Measurements from ENCODE around the gene GPX4.

DNA sequence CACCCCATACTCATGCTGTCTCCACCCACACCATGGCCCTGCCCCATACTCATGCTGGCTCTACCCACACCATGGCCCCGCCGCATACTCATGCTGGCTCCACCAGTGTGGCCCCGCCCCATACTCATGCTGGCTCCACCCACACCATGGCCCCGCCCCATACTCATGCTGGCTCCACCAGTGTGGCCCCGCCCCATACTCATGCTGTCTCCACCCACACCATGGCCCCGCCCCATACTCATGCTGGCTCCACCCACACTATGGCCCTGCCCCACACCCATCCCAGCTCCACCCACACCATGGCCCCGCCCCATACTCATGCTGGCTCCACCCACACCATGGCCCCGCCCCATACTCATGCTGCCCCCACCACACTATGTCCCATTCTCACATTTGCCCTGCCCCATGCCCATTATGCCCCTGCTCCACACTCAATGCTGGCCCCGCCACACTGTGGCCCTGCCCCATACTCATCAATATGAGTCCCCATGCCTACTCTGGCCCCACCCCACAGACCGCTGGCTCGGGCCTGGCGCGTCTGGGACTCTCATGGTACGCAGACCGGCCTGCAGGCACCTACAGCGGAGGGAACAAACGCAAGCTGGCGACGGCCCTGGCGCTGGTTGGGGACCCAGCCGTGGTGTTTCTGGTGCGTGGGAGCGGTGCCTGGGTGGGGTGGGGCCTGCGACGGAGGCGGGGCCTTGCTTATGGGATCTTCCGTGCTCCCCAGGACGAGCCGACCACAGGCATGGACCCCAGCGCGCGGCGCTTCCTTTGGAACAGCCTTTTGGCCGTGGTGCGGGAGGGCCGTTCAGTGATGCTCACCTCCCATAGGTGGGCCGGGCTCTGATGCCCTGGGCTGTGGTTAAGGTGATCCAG, 40.5 kb upstream of the GPX4 start:
- TF ChIP-seq, protein P1, sequence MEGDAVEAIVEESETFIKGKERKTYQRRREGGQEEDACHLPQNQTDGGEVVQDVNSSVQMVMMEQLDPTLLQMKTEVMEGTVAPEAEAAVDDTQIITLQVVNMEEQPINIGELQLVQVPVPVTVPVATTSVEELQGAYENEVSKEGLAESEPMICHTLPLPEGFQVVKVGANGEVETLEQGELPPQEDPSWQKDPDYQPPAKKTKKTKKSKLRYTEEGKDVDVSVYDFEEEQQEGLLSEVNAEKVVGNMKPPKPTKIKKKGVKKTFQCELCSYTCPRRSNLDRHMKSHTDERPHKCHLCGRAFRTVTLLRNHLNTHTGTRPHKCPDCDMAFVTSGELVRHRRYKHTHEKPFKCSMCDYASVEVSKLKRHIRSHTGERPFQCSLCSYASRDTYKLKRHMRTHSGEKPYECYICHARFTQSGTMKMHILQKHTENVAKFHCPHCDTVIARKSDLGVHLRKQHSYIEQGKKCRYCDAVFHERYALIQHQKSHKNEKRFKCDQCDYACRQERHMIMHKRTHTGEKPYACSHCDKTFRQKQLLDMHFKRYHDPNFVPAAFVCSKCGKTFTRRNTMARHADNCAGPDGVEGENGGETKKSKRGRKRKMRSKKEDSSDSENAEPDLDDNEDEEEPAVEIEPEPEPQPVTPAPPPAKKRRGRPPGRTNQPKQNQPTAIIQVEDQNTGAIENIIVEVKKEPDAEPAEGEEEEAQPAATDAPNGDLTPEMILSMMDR (IDR thresholded peaks at IDR 0.05; ENCODE audit: poor library complexity, severe bottlenecking) = no peak
- TF ChIP-seq, protein P2, sequence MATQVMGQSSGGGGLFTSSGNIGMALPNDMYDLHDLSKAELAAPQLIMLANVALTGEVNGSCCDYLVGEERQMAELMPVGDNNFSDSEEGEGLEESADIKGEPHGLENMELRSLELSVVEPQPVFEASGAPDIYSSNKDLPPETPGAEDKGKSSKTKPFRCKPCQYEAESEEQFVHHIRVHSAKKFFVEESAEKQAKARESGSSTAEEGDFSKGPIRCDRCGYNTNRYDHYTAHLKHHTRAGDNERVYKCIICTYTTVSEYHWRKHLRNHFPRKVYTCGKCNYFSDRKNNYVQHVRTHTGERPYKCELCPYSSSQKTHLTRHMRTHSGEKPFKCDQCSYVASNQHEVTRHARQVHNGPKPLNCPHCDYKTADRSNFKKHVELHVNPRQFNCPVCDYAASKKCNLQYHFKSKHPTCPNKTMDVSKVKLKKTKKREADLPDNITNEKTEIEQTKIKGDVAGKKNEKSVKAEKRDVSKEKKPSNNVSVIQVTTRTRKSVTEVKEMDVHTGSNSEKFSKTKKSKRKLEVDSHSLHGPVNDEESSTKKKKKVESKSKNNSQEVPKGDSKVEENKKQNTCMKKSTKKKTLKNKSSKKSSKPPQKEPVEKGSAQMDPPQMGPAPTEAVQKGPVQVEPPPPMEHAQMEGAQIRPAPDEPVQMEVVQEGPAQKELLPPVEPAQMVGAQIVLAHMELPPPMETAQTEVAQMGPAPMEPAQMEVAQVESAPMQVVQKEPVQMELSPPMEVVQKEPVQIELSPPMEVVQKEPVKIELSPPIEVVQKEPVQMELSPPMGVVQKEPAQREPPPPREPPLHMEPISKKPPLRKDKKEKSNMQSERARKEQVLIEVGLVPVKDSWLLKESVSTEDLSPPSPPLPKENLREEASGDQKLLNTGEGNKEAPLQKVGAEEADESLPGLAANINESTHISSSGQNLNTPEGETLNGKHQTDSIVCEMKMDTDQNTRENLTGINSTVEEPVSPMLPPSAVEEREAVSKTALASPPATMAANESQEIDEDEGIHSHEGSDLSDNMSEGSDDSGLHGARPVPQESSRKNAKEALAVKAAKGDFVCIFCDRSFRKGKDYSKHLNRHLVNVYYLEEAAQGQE (IDR thresholded peaks at IDR 0.05; ENCODE audit: borderline replicate concordance) = no peak
- no peak for TF ChIP-seq SMC3 (conservative IDR thresholded peaks at IDR 0.05; ENCODE audit: poor library complexity)
- TF ChIP-seq EP300 (conservative IDR thresholded peaks at IDR 0.05; ENCODE audit: poor library complexity, severe bottlenecking) = no peak
